Stomach (tissue), 9 donors: ENCODE data around the gene GPR183. TPM values are rescaled to one million over a fixed set of nuclear protein-coding genes. Genes with fewer than 3 reads are reported as not detected.

ENCODE experiments used
- DNase-seq, 2 donors: peaks; one replicate each; pipeline versions ENCODE4 v3.0.0 to v3.0.0-alpha.2; 2013 to 2019
- H3K27ac ChIP-seq, 5 donors: fragments of 200-600 bp in 4 of 5; sonication (generic) in 4 of 5; one replicate each; pipeline ENCODE4 v1.5.1; 2013 to 2019; ENCODE audit warnings: mild to moderate bottlenecking in 1 of 5, moderate library complexity in 1 of 5
- H3K27me3 ChIP-seq, 3 donors: fragments of 200-600 bp; sonication (generic); one replicate each; pipeline ENCODE4 v1.5.1; 2017 to 2019; ENCODE audit warnings: mixed run types in 1 of 3
- H3K36me3 ChIP-seq, 4 donors: fragments of 200-600 bp; sonication (generic); 1 replicate in 3 of 4; 2 replicates in 1 of 4; pipeline ENCODE4 v1.5.1; 2016 to 2019
- H3K4me1 ChIP-seq, 4 donors: fragments of 200-600 bp; sonication (generic); one replicate each; pipeline ENCODE4 v1.5.1; 2016 to 2019
- H3K4me3 ChIP-seq, 4 donors: fragments of 200-600 bp; sonication (generic) in 3 of 4; one replicate each; pipeline ENCODE4 v1.5.1; 2016 to 2019; ENCODE audit warnings: mild to moderate bottlenecking in 1 of 4
- H3K9me3 ChIP-seq, 4 donors: fragments of 200-600 bp; sonication (generic); one replicate each; pipeline ENCODE4 v1.5.1; 2016 to 2019
- EP300 ChIP-seq: sonication (generic); formaldehyde crosslinking; IDR thresholded peaks from one replicate; pipeline ENCODE4 v1.6.1; 2017; ENCODE audit warnings: antibody characterized with exemption
- POLR2A ChIP-seq, 4 donors: fragments of 450-650 bp; IDR thresholded peaks; one replicate each; pipeline ENCODE4 v1.6.1; 2016; ENCODE audit warnings: antibody characterized with exemption in 4 of 4, control low read depth in 2 of 4, mild to moderate bottlenecking in 1 of 4, moderate library complexity in 1 of 4
- POLR2AphosphoS5 ChIP-seq, 3 donors: sonication (generic); formaldehyde crosslinking; IDR thresholded peaks; one replicate each; pipeline ENCODE4 v1.6.1; 2016; ENCODE audit warnings: antibody characterized with exemption in 3 of 3
- WGBS, 5 donors: extraction: QIAGEN DNeasy Blood & Tissue Kit in 3 of 5; methylation state at CpG; one replicate each; pipeline versions ENCODE4 v1.1.5 to v1.1.7; 2013 to 2018; 5-methylcytosine and 5-hydroxymethylcytosine counted together
- intact Hi-C: fragments of 100-400 bp; cut with DNase I; formaldehyde crosslinking; loops from one replicate; pipeline ENCODE4 v1.15.1; 2023; ENCODE audit warnings: low total_unique reads
- polyA plus RNA-seq, 3 donors: library from polyadenylated mRNA; stranded (reverse); fragments of 200-250 nt; gene quantifications; one replicate each; pipeline ENCODE4 v1.2.3, GENCODE V29; 2013
- total RNA-seq, 5 donors: library from RNA; depleted of rRNA; stranded (reverse); fragments of >200 nt; gene quantifications; one replicate each; pipeline versions ENCODE4 v1.1.0 to v1.2.3, GENCODE V29; 2014 to 2016
- TF ChIP-seq, protein P1 (sequence below), 7 experiments: fragments of 450-650 bp in 4 of 7; fragments of 200-600 bp in 3 of 7; sonication (generic) in 3 of 7; IDR thresholded peaks; one replicate each; pipeline ENCODE4 v1.5.1; 2016 to 2019; ENCODE audit warnings: antibody characterized with exemption in 7 of 7, control low read depth in 2 of 7, mild to moderate bottlenecking in 1 of 7
- donor health status: healthy with polysubstance abuse.
- donor health status: Bipolar disorder and iron deficiency.
- donor health status: healthy.

GPR183 gene
- total and polyA plus RNA-seq, 8 donors = 0.58 to 24.4 (median 9.6) TPM

- peak overlapping the region in 1 of 4 donors; percentile 27 for H3K4me3 ChIP-seq
- 76 to 85% (median 79%) methylated on average over 4 of the region's 4 CpGs for WGBS, 5 donors
- peaks cover 0 to 50% (median 24%) of the 10 kb centered on the region in 4 donors for H3K4me1 ChIP-seq
- H3K27ac ChIP-seq = peak overlapping the region in 3 of 5 donors; percentile 65 to 76 (median 75)
- TF ChIP-seq POLR2AphosphoS5 (IDR thresholded peaks at IDR 0.05) = no peak
- TF ChIP-seq, protein P1, sequence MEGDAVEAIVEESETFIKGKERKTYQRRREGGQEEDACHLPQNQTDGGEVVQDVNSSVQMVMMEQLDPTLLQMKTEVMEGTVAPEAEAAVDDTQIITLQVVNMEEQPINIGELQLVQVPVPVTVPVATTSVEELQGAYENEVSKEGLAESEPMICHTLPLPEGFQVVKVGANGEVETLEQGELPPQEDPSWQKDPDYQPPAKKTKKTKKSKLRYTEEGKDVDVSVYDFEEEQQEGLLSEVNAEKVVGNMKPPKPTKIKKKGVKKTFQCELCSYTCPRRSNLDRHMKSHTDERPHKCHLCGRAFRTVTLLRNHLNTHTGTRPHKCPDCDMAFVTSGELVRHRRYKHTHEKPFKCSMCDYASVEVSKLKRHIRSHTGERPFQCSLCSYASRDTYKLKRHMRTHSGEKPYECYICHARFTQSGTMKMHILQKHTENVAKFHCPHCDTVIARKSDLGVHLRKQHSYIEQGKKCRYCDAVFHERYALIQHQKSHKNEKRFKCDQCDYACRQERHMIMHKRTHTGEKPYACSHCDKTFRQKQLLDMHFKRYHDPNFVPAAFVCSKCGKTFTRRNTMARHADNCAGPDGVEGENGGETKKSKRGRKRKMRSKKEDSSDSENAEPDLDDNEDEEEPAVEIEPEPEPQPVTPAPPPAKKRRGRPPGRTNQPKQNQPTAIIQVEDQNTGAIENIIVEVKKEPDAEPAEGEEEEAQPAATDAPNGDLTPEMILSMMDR (IDR thresholded peaks at IDR 0.05) = no peak
- no peak for TF ChIP-seq POLR2A (IDR thresholded peaks at IDR 0.05)
- TF ChIP-seq EP300 = no peak
- no peak for DNase-seq
- H3K27me3 ChIP-seq = no peaks in the 10 kb centered on the region
- intact Hi-C loops = no loop called here
- no peaks in the 10 kb centered on the region for H3K9me3 ChIP-seq
- peaks cover 0 to 3% (median 0%) of the 10 kb centered on the region in 4 donors for H3K36me3 ChIP-seq
Observed at GRCh38 chr13:99304541-99304940, 2.7 kb downstream of the GPR183 start.

DNA sequence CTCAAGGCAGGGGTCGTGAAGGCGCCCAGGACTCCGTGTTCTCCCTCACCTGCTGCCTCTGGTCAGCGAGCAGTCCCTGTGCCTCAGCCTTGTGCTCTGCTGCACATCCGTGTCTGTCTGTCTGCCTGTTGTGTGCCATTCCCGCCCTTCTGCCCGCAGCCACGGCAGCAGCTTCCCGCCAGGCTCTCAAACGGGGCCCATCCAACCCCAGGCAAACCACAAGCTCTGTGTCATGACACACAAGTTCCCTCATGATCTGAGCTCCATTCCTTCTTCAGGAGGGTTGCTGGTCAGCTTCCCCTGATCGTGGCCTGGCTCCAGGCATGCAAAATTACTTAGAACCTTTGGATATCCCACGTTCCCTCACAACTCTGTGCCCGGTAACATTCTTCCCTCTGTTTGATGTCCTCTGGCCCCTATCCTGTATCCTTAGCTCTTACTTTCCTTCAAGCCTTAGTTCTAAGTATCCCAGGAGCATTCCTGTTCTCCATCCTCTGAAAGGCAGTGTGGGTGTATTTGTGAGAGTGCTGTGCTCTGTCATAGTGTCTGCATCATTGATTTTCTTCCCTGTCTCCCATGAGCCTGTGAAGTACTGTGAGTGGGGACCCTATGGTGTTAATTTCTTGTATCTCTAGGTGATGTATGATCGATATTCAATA, 3.2 kb downstream of the GPR183 start:
- peak overlapping the region in 2 of 4 donors; percentile 18 to 27 for H3K4me3 ChIP-seq
- intact Hi-C loops = no loop called here

GRCh38 chr13:99302637-99303505, 4.3 kb downstream of the GPR183 start:
- WGBS, 5 donors = 88 to 95% (median 89%) methylated on average over 8 of the region's 8 CpGs
- intact Hi-C loops = no loop called here
- Histone ChIP-seq H3K4me1 (peaks cover 0 to 43% (median 19%) of the 10 kb centered on the region in 4 donors), H3K9me3 (no peaks in the 10 kb centered on the region), H3K27ac (peak overlapping the region in 2 of 5 donors; percentile 9 to 65), H3K36me3 (no peaks in the 10 kb centered on the region), H3K4me3 (no peak overlapping the region), H3K27me3 (no peaks in the 10 kb centered on the region)
- TF ChIP-seq, protein P1 (IDR thresholded peaks at IDR 0.05) = no peak
- TF ChIP-seq EP300 (no peak), POLR2AphosphoS5 (IDR thresholded peaks at IDR 0.05) (no peak), POLR2A (IDR thresholded peaks at IDR 0.05) (no peak)
- no peak for DNase-seq

More for the DNA sequence above, 3.2 kb downstream of the GPR183 start:
- TF ChIP-seq, protein P1 (IDR thresholded peaks at IDR 0.05) = no peak
- no peak for TF ChIP-seq POLR2AphosphoS5 (IDR thresholded peaks at IDR 0.05)
- TF ChIP-seq POLR2A (IDR thresholded peaks at IDR 0.05) = no peak
- TF ChIP-seq EP300 = no peak
- 80 to 89% (median 82%) methylated on average over 14 of the region's 14 CpGs for WGBS, 5 donors
- DNase-seq = peak in 1 of 2 donors; percentile 30
- no peaks in the 10 kb centered on the region for H3K27me3 ChIP-seq
- peak overlapping the region in 4 of 5 donors; percentile 18 to 76 (median 70) for H3K27ac ChIP-seq
- peaks cover 0 to 49% (median 24%) of the 10 kb centered on the region in 4 donors for H3K4me1 ChIP-seq
- H3K9me3 ChIP-seq = no peaks in the 10 kb centered on the region
- peaks cover 0 to 1% (median 0%) of the 10 kb centered on the region in 4 donors for H3K36me3 ChIP-seq

- Histone ChIP-seq H3K4me1 (peaks cover 0 to 46% (median 18%) of the 10 kb centered on the region in 4 donors), H3K27ac (peak overlapping the region in 2 of 5 donors; percentile 9 to 65), H3K27me3 (no peaks in the 10 kb centered on the region), H3K36me3 (no peaks in the 10 kb centered on the region), H3K4me3 (no peak overlapping the region), H3K9me3 (no peaks in the 10 kb centered on the region)
- no peak for DNase-seq
- WGBS, 5 donors = 35 to 58% (median 45%) methylated on average over 1 of the region's 1 CpG
- TF ChIP-seq POLR2AphosphoS5 (IDR thresholded peaks at IDR 0.05) (no peak), EP300 (no peak), POLR2A (IDR thresholded peaks at IDR 0.05) (no peak)
- TF ChIP-seq, protein P1 (IDR thresholded peaks at IDR 0.05) = no peak
- intact Hi-C loops = no loop called here
Observed at GRCh38 chr13:99301913-99302636, 5.1 kb downstream of the GPR183 start.
